Activated T-cell treated with anti-CD3 and anti-CD28 coated beads for 4 hours (primary cell): ENCODE results near the gene TRAK2.
"Not testable (repeated sequence)": the region's sequence is repeated elsewhere in the genome, so short reads cannot be mapped to it uniquely, and the experiment has no call there.

Source experiments
- DNase-seq: peaks from one replicate; pipeline ENCODE4 v3.0.0-alpha.2; 2020

Gene TRAK2

GRCh38 chr2:201451292-201452057 is at the start of gene TRAK2, which contains the start of gene STRADB:
TSS of gene TRAK2 (minus strand) at chr2:201451458. CDS start at chr2:201420507, 30,951 bp downstream.
TSS of gene STRADB (plus strand) at chr2:201451740. CDS start at chr2:201454841, 3,101 bp downstream.
- peak; percentile 91 for DNase-seq

- no peak for DNase-seq
These were observed 49.3 kb upstream of the TRAK2 start for GRCh38 chr2:201500534-201500933.

GRCh38 chr2:201496785-201497184 is 45.5 kb upstream of the TRAK2 start:
- DNase-seq, result no peak

GRCh38 chr2:201490291-201490690 is 39.0 kb upstream of the TRAK2 start:
- DNase-seq, result no peak

GRCh38 chr2:201484805-201485204 is 33.5 kb upstream of the TRAK2 start:
- DNase-seq, result no peak

GRCh38 chr2:201483758-201484157 is 32.5 kb upstream of the TRAK2 start:
- not testable (repeated sequence) for DNase-seq

GRCh38 chr2:201483342-201483741 is 32.1 kb upstream of the TRAK2 start:
- DNase-seq, result no peak

- no peak for DNase-seq
These were observed 31.3 kb upstream of the TRAK2 start for GRCh38 chr2:201482543-201482942.

GRCh38 chr2:201472411-201472810 is 21.2 kb upstream of the TRAK2 start:
- DNase-seq, result no peak

GRCh38 chr2:201471732-201472393 is 20.6 kb upstream of the TRAK2 start:
- no peak for DNase-seq

GRCh38 chr2:201470821-201471731 is 19.8 kb upstream of the TRAK2 start:
- DNase-seq, result no peak

GRCh38 chr2:201467666-201468065 is 16.4 kb upstream of the TRAK2 start:
- no peak for DNase-seq

GRCh38 chr2:201466050-201466675 is 14.9 kb upstream of the TRAK2 start:
- DNase-seq, result no peak

- no peak for DNase-seq
These were observed 14.3 kb upstream of the TRAK2 start for GRCh38 chr2:201465524-201465971.

- no peak for DNase-seq
These were observed 13.3 kb upstream of the TRAK2 start for GRCh38 chr2:201464547-201464946.

- no peak for DNase-seq
These were observed 9.3 kb upstream of the TRAK2 start for GRCh38 chr2:201460532-201460931.

- DNase-seq, result no peak
These were observed 7.1 kb upstream of the TRAK2 start for GRCh38 chr2:201458381-201458780.

- DNase-seq, result no peak
These were observed 1.8 kb upstream of the TRAK2 start for GRCh38 chr2:201452922-201453643.

- DNase-seq, result peak; percentile 8
These were observed 1.0 kb upstream of the TRAK2 start for GRCh38 chr2:201452058-201452921.

GRCh38 chr2:201450954-201451291 is 335 bp downstream of the TRAK2 start:
- no peak for DNase-seq

GRCh38 chr2:201448701-201449100 is 2.6 kb downstream of the TRAK2 start:
- no peak for DNase-seq
